Adrenal gland (tissue), 12 donors: Measurements from ENCODE around the gene PARP16. TPM values are rescaled to one million over a fixed set of nuclear protein-coding genes. Genes with fewer than 3 reads are reported as not detected.
A peak's percentile ranks its signal among the peaks of the same experiment; 100 is the strongest.
"Not testable (repeated sequence)": the region's sequence is repeated elsewhere in the genome, so short reads cannot be mapped to it uniquely, and the experiment has no call there.

ENCODE experiments used
- DNase-seq, 7 donors: peaks; one replicate each; pipeline ENCODE4 v3.0.0-alpha.2; 2019 to 2020
- H3K27ac ChIP-seq, 5 donors: fragments of 200-600 bp; sonication (generic) in 4 of 5; 1 replicate in 3 of 5; 2 replicates in 2 of 5; pipeline versions ENCODE4 v1.5.1 to v1.8.0; 2016 to 2020; ENCODE audit warnings: mild to moderate bottlenecking in 1 of 5
- H3K27me3 ChIP-seq: fragments of 200-600 bp; 2 replicates; pipeline ENCODE4 v1.8.0; 2021
- H3K36me3 ChIP-seq, 2 donors: fragments of 200-600 bp; replicated peaks in 1 of 2; 1 replicate in 1 of 2; 2 replicates in 1 of 2; pipeline versions ENCODE4 v1.5.1 to v1.8.0; 2018 to 2022
- H3K4me1 ChIP-seq, 2 donors: fragments of 200-600 bp; replicated peaks in 1 of 2; 1 replicate in 1 of 2; 2 replicates in 1 of 2; pipeline versions ENCODE4 v1.5.1 to v1.8.0; 2018 to 2021
- H3K4me3 ChIP-seq, 4 donors: fragments of 200-600 bp; sonication (generic) in 3 of 4; one replicate each; pipeline ENCODE4 v1.5.1; 2016 to 2018
- H3K9me3 ChIP-seq, 3 donors: fragments of 200-600 bp; sonication (generic) in 1 of 3; replicated peaks in 1 of 3; 1 replicate in 2 of 3; 2 replicates in 1 of 3; pipeline versions ENCODE4 v1.5.1 to v1.8.0; 2016 to 2021
- CTCF ChIP-seq, 6 experiments: fragments of 450-650 bp in 4 of 6; fragments of 200-600 bp in 2 of 6; sonication (generic) in 1 of 6; IDR thresholded peaks; 1 replicate in 5 of 6; 2 replicates in 1 of 6; pipeline versions ENCODE4 v1.5.1 to v1.8.0; 2016 to 2021; ENCODE audit warnings: antibody characterized with exemption in 6 of 6, mild to moderate bottlenecking in 2 of 6, moderate library complexity in 1 of 6
- POLR2A ChIP-seq, 2 donors: fragments of 450-650 bp; IDR thresholded peaks; one replicate each; pipeline ENCODE4 v1.6.1; 2017; ENCODE audit warnings: antibody characterized with exemption in 2 of 2, mild to moderate bottlenecking in 2 of 2, moderate library complexity in 1 of 2
- WGBS, 4 donors: extraction: QIAGEN DNeasy Blood & Tissue Kit in 2 of 4; methylation state at CpG; one replicate each; pipeline versions ENCODE4 v1.1.5 to v1.1.7; 2013 to 2017; 5-methylcytosine and 5-hydroxymethylcytosine counted together
- intact Hi-C, 2 donors: fragments of 100-400 bp; cut with DNase I; formaldehyde crosslinking; loops; one replicate each; pipeline versions ENCODE4 v1.14.1 to v1.15.0; 2022 to 2023
- polyA plus RNA-seq, 3 donors: library from polyadenylated mRNA; stranded (reverse); fragments of 200-250 nt in 2 of 3; fragments of 350-450 nt in 1 of 3; fragmentation: Illumina TruSeq in 1 of 3; extraction: RNeasy Lipid Tissue Mini Kit (QIAGEN cat#74804) in 1 of 3; gene quantifications; one replicate each; pipeline ENCODE4 v1.2.3, GENCODE V29; 2013 to 2014
- total RNA-seq, 9 donors: library from RNA; depleted of rRNA in 4 of 9; stranded (reverse); fragments of >200 nt in 4 of 9; fragments of 120-200 nt in 1 of 9; fragmentation: NEBNext Ultra II Directional in 1 of 9; extraction: Animal tissue kit (Norgen Biotek cat#: 25700) in 1 of 9; gene quantifications; one replicate each; pipeline versions ENCODE4 v1.1.0 to v1.2.4, GENCODE V29; 2013 to 2023
- donor health status: healthy with polysubstance abuse.
- donor health status: Bipolar disorder and iron deficiency.
- donor health status: DM: yes; HTN: yes; CAD: no.
- donor health status: DM: no; HTN: no; CAD: no.
- donor health status: DM: no; HTN: no; CAD: no.
- donor health status: DM: yes; HTN: yes; CAD: no.

PARP16 gene
- total and polyA plus RNA-seq, 12 donors: 7.8 to 18.1 (median 14.2) TPM

GRCh38 chr15:65231306-65231705 lies 55.4 kb downstream of the PARP16 start:
- Histone ChIP-seq H3K27me3 (no peaks in the 10 kb centered on the region), H3K9me3 (no peaks in the 10 kb centered on the region), H3K4me3 (no peak overlapping the region), H3K27ac (no peak overlapping the region), H3K4me1 (no peaks in the 10 kb centered on the region), H3K36me3 (no peaks in the 10 kb centered on the region)
- peak in 1 of 7 donors; percentile 29 for DNase-seq
- 75 to 84% (median 80%) methylated on average over 10 of the region's 10 CpGs for WGBS, 4 donors
- TF ChIP-seq CTCF (IDR thresholded peaks at IDR 0.05) (no peak), POLR2A (IDR thresholded peaks at IDR 0.05) (no peak)
- intact Hi-C loops: no loop called here

GRCh38 chr15:65226901-65227300 lies 59.8 kb downstream of the PARP16 start:
- H3K4me1 ChIP-seq, DNase-seq, H3K27ac ChIP-seq, intact Hi-C loops, H3K36me3 ChIP-seq, H3K4me3 ChIP-seq, H3K27me3 ChIP-seq, H3K9me3 ChIP-seq: not testable (repeated sequence)
- WGBS, 4 donors: 83 to 90% (median 86%) methylated on average over 4 to 5 of the region's 10 CpGs; no CpG with 5 or more reads in 1 of the 4 donors

DNA sequence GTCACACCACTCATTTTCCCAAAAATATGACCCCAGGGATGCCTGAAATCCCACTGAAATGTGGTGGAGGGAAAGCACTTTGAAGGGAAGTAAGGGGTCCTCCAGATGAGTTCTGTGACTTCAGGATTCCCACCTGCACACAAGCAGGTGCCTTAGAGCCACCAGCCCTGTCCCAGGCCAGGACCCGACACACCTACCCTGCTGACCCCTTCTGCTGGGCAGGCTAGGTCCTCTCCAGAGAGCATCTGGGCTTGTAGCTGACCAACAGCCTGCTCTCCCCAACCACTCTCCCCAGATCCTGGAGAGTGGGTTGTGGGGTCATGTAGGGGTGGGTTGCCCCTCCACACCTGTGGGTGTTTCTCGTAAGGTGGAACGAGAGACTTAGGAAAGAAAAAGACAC lies 60.5 kb downstream of the PARP16 start:
- Histone ChIP-seq H3K36me3 (no peaks in the 10 kb centered on the region), H3K4me1 (no peaks in the 10 kb centered on the region), H3K27ac (no peak overlapping the region), H3K27me3 (no peaks in the 10 kb centered on the region), H3K4me3 (no peak overlapping the region), H3K9me3 (no peaks in the 10 kb centered on the region)
- intact Hi-C loops: no loop called here
- 96 to 100% (median 96%) methylated on average over 2 to 3 of the region's 3 CpGs for WGBS, 4 donors
- TF ChIP-seq CTCF (IDR thresholded peaks at IDR 0.05): no peak
- no peak for TF ChIP-seq POLR2A (IDR thresholded peaks at IDR 0.05)
- no peak for DNase-seq

DNA sequence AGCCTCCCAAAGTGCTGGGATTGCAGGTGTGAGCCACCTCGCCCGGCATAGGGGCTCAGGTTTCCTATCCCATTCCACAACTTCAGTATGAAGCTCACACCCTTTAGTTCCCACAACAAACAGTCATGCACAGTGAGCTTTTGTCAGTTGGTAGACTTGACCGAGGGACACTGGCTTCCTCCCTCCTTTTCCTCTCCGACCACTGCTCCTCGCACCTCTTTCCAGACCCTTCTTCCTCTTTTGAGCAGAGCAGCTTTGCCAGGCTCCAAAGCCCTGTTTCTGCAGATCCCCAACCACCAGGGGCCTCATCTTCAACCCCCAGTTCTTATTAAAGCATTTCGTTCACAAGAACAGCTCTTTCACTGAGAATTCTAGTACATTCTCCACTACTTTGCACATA lies 62.7 kb downstream of the PARP16 start:
- TF ChIP-seq CTCF (IDR thresholded peaks at IDR 0.05) (no peak), POLR2A (IDR thresholded peaks at IDR 0.05) (no peak)
- intact Hi-C loops: no loop called here
- Histone ChIP-seq H3K9me3 (no peaks in the 10 kb centered on the region), H3K36me3 (no peaks in the 10 kb centered on the region), H3K27ac (no peak overlapping the region), H3K4me3 (no peak overlapping the region), H3K27me3 (no peaks in the 10 kb centered on the region), H3K4me1 (no peaks in the 10 kb centered on the region)
- 73 to 87% (median 83%) methylated on average over 6 of the region's 6 CpGs for WGBS, 4 donors
- DNase-seq: no peak

DNA sequence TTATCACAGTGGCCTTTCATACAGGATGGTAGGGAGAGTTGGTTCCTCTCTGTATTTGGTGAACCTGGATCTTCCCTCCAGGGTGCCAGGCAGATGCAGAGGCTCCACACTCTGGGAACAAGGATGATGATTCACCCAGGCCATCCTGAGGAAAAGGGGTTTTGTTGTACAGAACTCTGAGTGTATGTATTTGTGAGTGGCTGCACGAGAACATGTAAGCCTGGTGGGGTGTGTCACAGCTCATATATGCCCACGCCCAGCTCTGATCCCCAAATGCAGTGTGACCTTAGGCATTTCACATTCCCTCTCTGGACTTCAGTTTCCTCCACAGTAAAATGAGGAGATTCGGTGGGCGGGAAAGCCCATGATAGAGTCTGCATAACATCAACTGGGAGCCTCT lies 63.8 kb downstream of the PARP16 start:
- no peaks in the 10 kb centered on the region for H3K9me3 ChIP-seq
- WGBS, 4 donors: 86 to 93% (median 91%) methylated on average over 3 to 4 of the region's 4 CpGs
- no peaks in the 10 kb centered on the region for H3K36me3 ChIP-seq
- no peaks in the 10 kb centered on the region for H3K4me1 ChIP-seq
- DNase-seq: no peak
- no peak overlapping the region for H3K27ac ChIP-seq
- H3K27me3 ChIP-seq: no peaks in the 10 kb centered on the region
- intact Hi-C loops: no loop called here
- TF ChIP-seq POLR2A (IDR thresholded peaks at IDR 0.05) (no peak), CTCF (IDR thresholded peaks at IDR 0.05) (no peak)
- H3K4me3 ChIP-seq: no peak overlapping the region
